Spinal cord (tissue), 10 donors: Measurements from ENCODE around the gene BRK1. TPM values are rescaled to one million over a fixed set of nuclear protein-coding genes. Genes with fewer than 3 reads are reported as not detected.
A peak's percentile ranks its signal among the peaks of the same experiment; 100 is the strongest.
"Not testable (repeated sequence)": the region's sequence is repeated elsewhere in the genome, so short reads cannot be mapped to it uniquely, and the experiment has no call there.

Source experiments
- DNase-seq, 6 donors: peaks; one replicate each; pipeline versions ENCODE4 v3.0.0 to v3.0.0-alpha.2; 2013 to 2015; ENCODE audit warnings: low spot score in 6 of 6, low read depth in 4 of 6
- H3K27ac ChIP-seq: one replicate; pipeline ENCODE4 v1.5.1; 2013; ENCODE audit warnings: low read depth, low read length, control low read depth
- H3K27me3 ChIP-seq: one replicate; pipeline ENCODE4 v1.6.1; 2013; ENCODE audit warnings: low read length; ENCODE audit not compliant: control insufficient read depth, insufficient read depth
- H3K36me3 ChIP-seq: one replicate; pipeline ENCODE4 v1.6.1; 2013; ENCODE audit warnings: low read length; ENCODE audit not compliant: control insufficient read depth, insufficient read depth
- H3K4me1 ChIP-seq: one replicate; pipeline ENCODE4 v1.6.1; 2013; ENCODE audit warnings: low read length; ENCODE audit not compliant: control insufficient read depth, insufficient read depth
- H3K4me3 ChIP-seq: one replicate; pipeline ENCODE4 v1.5.1; 2013; ENCODE audit warnings: low read depth, low read length, control low read depth
- H3K9me3 ChIP-seq: one replicate; pipeline ENCODE4 v1.6.1; 2013; ENCODE audit warnings: low read length; ENCODE audit not compliant: control insufficient read depth, insufficient read depth
- WGBS: methylation state at CpG from one replicate; pipeline ENCODE4 v1.1.5; 2013; ENCODE audit warnings: missing lambda C conversion rate; ENCODE audit not compliant: insufficient coverage; 5-methylcytosine and 5-hydroxymethylcytosine counted together
- long read RNA-seq, 4 donors: transcript quantifications; one replicate each; lab custom pipeline, GENCODE V29; 2026
- polyA plus RNA-seq, 2 donors: library from polyadenylated mRNA; unstranded; fragments of 120-200 nt; gene quantifications; one replicate each; pipeline ENCODE4 v1.2.1, GENCODE V29; 2013; ENCODE audit not compliant: insufficient read length in 2 of 2
- total RNA-seq, 2 donors: library from RNA; depleted of rRNA in 1 of 2; stranded (reverse); fragments of 120-200 nt in 1 of 2; fragments of >200 nt in 1 of 2; gene quantifications; one replicate each; pipeline versions ENCODE4 v1.2.3 to v1.2.4, GENCODE V29; 2013 to 2014
- donor health status: healthy.

The BRK1 gene
- total RNA-seq (100 to 1,000 TPM; 128 to 139 TPM), polyA plus RNA-seq (100 to 1,000 TPM; 197 to 198 TPM)
- long read RNA-seq, donor 1, transcript BRK1-201 (3 exons, 1,233 nt), result major isoform, 191 of 206 reads
- long read RNA-seq, donor 1, partial matches to known transcripts, result 0 of 206 reads
- long read RNA-seq, donor 1, other reads (novel, unspliced or antisense), result 15 of 206 reads
- long read RNA-seq, donor 2, transcript BRK1-201 (3 exons, 1,233 nt), result major isoform, 77 of 77 reads
- long read RNA-seq, donor 2, partial matches to known transcripts, result 0 of 77 reads
- long read RNA-seq, donor 2, other reads (novel, unspliced or antisense), result 0 of 77 reads
- long read RNA-seq, donor 3, transcript BRK1-201 (3 exons, 1,233 nt), result major isoform, 117 of 122 reads
- long read RNA-seq, donor 3, partial matches to known transcripts, result 5 of 122 reads
- long read RNA-seq, donor 3, other reads (novel, unspliced or antisense), result 0 of 122 reads
- long read RNA-seq, donor 4, transcript BRK1-201 (3 exons, 1,233 nt), result major isoform, 249 of 257 reads
- long read RNA-seq, donor 4, partial matches to known transcripts, result 0 of 257 reads
- long read RNA-seq, donor 4, other reads (novel, unspliced or antisense), result 8 of 257 reads

- DNase-seq, result peak; percentile 88 to 99 (median 92)
- peak within 1 kb of the TSS; percentile 72 for H3K27ac ChIP-seq
- under 1% methylated on average over 45 of the region's 54 CpGs for WGBS
These were observed at the start of gene BRK1 for GRCh38 chr3:10115326-10116137. BRK1 (plus strand) TSS chr3:10115675; CDS start chr3:10115702, 27 bp downstream.

GRCh38 chr3:10070077-10070476, 45.4 kb upstream of the BRK1 start:
- H3K27ac ChIP-seq, H3K9me3 ChIP-seq, H3K36me3 ChIP-seq, H3K4me3 ChIP-seq, H3K27me3 ChIP-seq, DNase-seq, H3K4me1 ChIP-seq: not testable (repeated sequence)
- WGBS, result no CpG with 5 or more reads among the region's 33 CpGs

More at GRCh38 chr3:10115326-10116137, at the start of gene BRK1:
- Histone ChIP-seq H3K4me1 (peaks cover 9% of the 10 kb centered on the region), H3K4me3 (peak within 1 kb of the TSS; percentile 92), H3K27me3 (no peaks in the 10 kb centered on the region), H3K9me3 (no peaks in the 10 kb centered on the region), H3K36me3 (no peaks in the 10 kb centered on the region)

GRCh38 chr3:10074666-10075065, 40.8 kb upstream of the BRK1 start:
- no peak for DNase-seq

GRCh38 chr3:10081871-10082270, 33.6 kb upstream of the BRK1 start:
- peaks cover 7% of the 10 kb centered on the region for H3K36me3 ChIP-seq
- no peak overlapping the region for H3K27ac ChIP-seq
- no peaks in the 10 kb centered on the region for H3K4me1 ChIP-seq
- no peak for DNase-seq
- 95% methylated on average over 3 of the region's 4 CpGs for WGBS
- no peaks in the 10 kb centered on the region for H3K27me3 ChIP-seq
- H3K9me3 ChIP-seq, result no peaks in the 10 kb centered on the region
- H3K4me3 ChIP-seq, result no peak overlapping the region

More at GRCh38 chr3:10074666-10075065, 40.8 kb upstream of the BRK1 start:
- Histone ChIP-seq H3K4me3 (no peak overlapping the region), H3K9me3 (no peaks in the 10 kb centered on the region), H3K4me1 (no peaks in the 10 kb centered on the region), H3K27me3 (no peaks in the 10 kb centered on the region), H3K27ac (no peak overlapping the region), H3K36me3 (peaks cover 4% of the 10 kb centered on the region)

- DNase-seq, result no peak
- peaks cover 7% of the 10 kb centered on the region for H3K36me3 ChIP-seq
- H3K4me3 ChIP-seq, result no peak overlapping the region
- WGBS, result 100% methylated on average over 1 of the region's 1 CpG
- H3K4me1 ChIP-seq, result no peaks in the 10 kb centered on the region
- H3K27me3 ChIP-seq, result no peaks in the 10 kb centered on the region
- H3K27ac ChIP-seq, result no peak overlapping the region
- no peaks in the 10 kb centered on the region for H3K9me3 ChIP-seq
These were observed 29.7 kb upstream of the BRK1 start for GRCh38 chr3:10085738-10086137.

GRCh38 chr3:10088256-10088655, 27.2 kb upstream of the BRK1 start:
- H3K9me3 ChIP-seq, result no peaks in the 10 kb centered on the region
- no peak overlapping the region for H3K4me3 ChIP-seq
- DNase-seq, result no peak
- H3K27me3 ChIP-seq, result no peaks in the 10 kb centered on the region
- H3K4me1 ChIP-seq, result no peaks in the 10 kb centered on the region
- no CpG with 5 or more reads among the region's 4 CpGs for WGBS
- no peak overlapping the region for H3K27ac ChIP-seq
- H3K36me3 ChIP-seq, result peaks cover 7% of the 10 kb centered on the region

GRCh38 chr3:10090179-10090578, 25.3 kb upstream of the BRK1 start:
- H3K27me3 ChIP-seq, result no peaks in the 10 kb centered on the region
- WGBS, result 95% methylated on average over 4 of the region's 6 CpGs

GRCh38 chr3:10090774-10091173, 24.7 kb upstream of the BRK1 start:
- H3K36me3 ChIP-seq, H3K27ac ChIP-seq, H3K9me3 ChIP-seq, H3K27me3 ChIP-seq, DNase-seq, H3K4me3 ChIP-seq, H3K4me1 ChIP-seq: not testable (repeated sequence)
- no CpG with 5 or more reads among the region's 1 CpG for WGBS

More at GRCh38 chr3:10090179-10090578, 25.3 kb upstream of the BRK1 start:
- no peak overlapping the region for H3K4me3 ChIP-seq
- no peaks in the 10 kb centered on the region for H3K9me3 ChIP-seq
- peaks cover 3% of the 10 kb centered on the region for H3K36me3 ChIP-seq
- H3K4me1 ChIP-seq, result no peaks in the 10 kb centered on the region
- no peak for DNase-seq
- H3K27ac ChIP-seq, result no peak overlapping the region

- not testable (repeated sequence) for DNase-seq, H3K4me1 ChIP-seq, H3K27me3 ChIP-seq, H3K27ac ChIP-seq, H3K9me3 ChIP-seq, H3K4me3 ChIP-seq, H3K36me3 ChIP-seq
- no CpG with 5 or more reads among the region's 2 CpGs for WGBS
These were observed 24.1 kb upstream of the BRK1 start for GRCh38 chr3:10091387-10091786.
